Stimulated activated CD4-positive, alpha-beta T cell treated with anti-CD3 and anti-CD28 coated beads, Interleukin-12 subunit alpha, Interleukin-12 subunit beta, amount 100 ng/mL, for 48 hours (primary cell): Measurements from ENCODE around the gene ANKRD63.

ENCODE experiments used
- DNase-seq, 3 donors: peaks; one replicate each; pipeline ENCODE4 v3.0.0-alpha.2; 2020; ENCODE audit warnings: low read depth in 2 of 3, low spot score in 1 of 3

ANKRD63 gene

GRCh38 chr15:40243126-40243810, 39.6 kb downstream of the ANKRD63 start:
- DNase-seq: no peak

- no peak for DNase-seq
Measured at GRCh38 chr15:40242601-40243000, 40.3 kb downstream of the ANKRD63 start.

GRCh38 chr15:40242213-40242599, 40.7 kb downstream of the ANKRD63 start:
- DNase-seq: no peak

- DNase-seq: no peak
Measured at GRCh38 chr15:40241269-40242212, 41.3 kb downstream of the ANKRD63 start.

GRCh38 chr15:40240619-40241221, 42.1 kb downstream of the ANKRD63 start:
- DNase-seq: no peak

GRCh38 chr15:40239693-40240618, 42.9 kb downstream of the ANKRD63 start:
- no peak for DNase-seq

- DNase-seq: no peak
Measured at GRCh38 chr15:40239404-40239692, 43.5 kb downstream of the ANKRD63 start.

GRCh38 chr15:40238532-40239403, 44.1 kb downstream of the ANKRD63 start, which contains the start of gene PAK6:
PAK6 (plus strand) TSS chr15:40239063; CDS start chr15:40264786, 25,723 bp downstream.
- DNase-seq: peak; percentile 13 to 33 (median 13)

- DNase-seq: no peak
Measured at GRCh38 chr15:40235201-40235885, 47.5 kb downstream of the ANKRD63 start.

- no peak for DNase-seq
Measured at GRCh38 chr15:40234783-40235182, 48.1 kb downstream of the ANKRD63 start.

GRCh38 chr15:40233727-40234577, 48.9 kb downstream of the ANKRD63 start:
- DNase-seq: no peak

GRCh38 chr15:40232625-40233070, 50.2 kb downstream of the ANKRD63 start:
- no peak for DNase-seq
